Renal cortex interstitium (tissue), 11 donors: ENCODE results near the gene SERTAD3. TPM values are rescaled to one million over a fixed set of nuclear protein-coding genes. Genes with fewer than 3 reads are reported as not detected.
"Not testable (repeated sequence)": the region's sequence is repeated elsewhere in the genome, so short reads cannot be mapped to it uniquely, and the experiment has no call there.

Experiments
- DNase-seq, 11 donors: peaks; one replicate each; pipeline ENCODE4 v3.0.0-alpha.2; 2013; ENCODE audit warnings: low read depth in 9 of 11, low spot score in 4 of 11; ENCODE audit errors: extremely low read depth in 1 of 11
- polyA plus RNA-seq, 3 donors: library from polyadenylated mRNA; unstranded; fragments of 120-200 nt; gene quantifications; one replicate each; pipeline ENCODE4 v1.2.1, GENCODE V29; 2013; ENCODE audit not compliant: insufficient read length in 3 of 3

The SERTAD3 gene
- polyA plus RNA-seq, 3 donors, result 33.0 to 38.5 (median 34.6) TPM

GRCh38 chr19:40418040-40418439 lies 26.1 kb downstream of the SERTAD3 start:
- DNase-seq, result no peak

GRCh38 chr19:40417643-40417981 lies 26.5 kb downstream of the SERTAD3 start:
- DNase-seq, result no peak

- DNase-seq, result peak in 1 of 11 donors; percentile 39
Observed at GRCh38 chr19:40416918-40417642, 27.1 kb downstream of the SERTAD3 start.

GRCh38 chr19:40415768-40416167 lies 28.4 kb downstream of the SERTAD3 start:
- DNase-seq, result no peak

- DNase-seq, result no peak
Observed at GRCh38 chr19:40414542-40415535, 29.3 kb downstream of the SERTAD3 start.

- DNase-seq, result no peak
Observed at GRCh38 chr19:40413291-40413845, 30.8 kb downstream of the SERTAD3 start, which contains the start of gene PRX. TSS of gene PRX (minus strand) at chr19:40413378. CDS start at chr19:40407932, 5,446 bp downstream.

GRCh38 chr19:40412866-40413265 lies 31.3 kb downstream of the SERTAD3 start:
- no peak for DNase-seq

GRCh38 chr19:40411958-40412499 lies 32.1 kb downstream of the SERTAD3 start:
- DNase-seq, result no peak

- no peak for DNase-seq
Observed at GRCh38 chr19:40411125-40411842, 32.9 kb downstream of the SERTAD3 start.

- no peak for DNase-seq
Observed at GRCh38 chr19:40410030-40410389, 34.1 kb downstream of the SERTAD3 start.

- DNase-seq, result not testable (repeated sequence)
Observed at GRCh38 chr19:40408598-40408925, 35.6 kb downstream of the SERTAD3 start.

GRCh38 chr19:40407714-40408597 lies 36.2 kb downstream of the SERTAD3 start:
- no peak for DNase-seq

GRCh38 chr19:40403262-40403984 lies 40.7 kb downstream of the SERTAD3 start:
- DNase-seq, result peak in 8 of 11 donors; percentile 63 to 86 (median 79)

- DNase-seq, result no peak
Observed at GRCh38 chr19:40400559-40400958, 43.6 kb downstream of the SERTAD3 start.

- peak in 3 of 11 donors; percentile 41 to 55 (median 50) for DNase-seq
Observed at GRCh38 chr19:40398417-40399131, 45.6 kb downstream of the SERTAD3 start.

GRCh38 chr19:40397568-40397906 lies 46.6 kb downstream of the SERTAD3 start:
- no peak for DNase-seq
